Neural cell (in vitro differentiated cells): ENCODE data around the gene KRTAP5-4.

ENCODE experiments used
- EP300 ChIP-seq: fragments of 450-650 bp; conservative IDR thresholded peaks from 2 replicates; pipeline ENCODE4 v1.6.1; 2014; ENCODE audit warnings: antibody characterized with exemption, mild to moderate bottlenecking, moderate library complexity; ENCODE audit not compliant: poor library complexity, severe bottlenecking
- EZH2 ChIP-seq: fragments of 200-600, 300-800 bp; shearing (Covaris generic), sonication (generic); IDR thresholded peaks from 2 replicates; pipeline ENCODE4 v1.6.1; 2014; ENCODE audit warnings: antibody characterized with exemption, low read length, borderline replicate concordance, mild to moderate bottlenecking; ENCODE audit not compliant: insufficient read depth, poor library complexity, severe bottlenecking
- MXI1 ChIP-seq: fragments of 450-650 bp; conservative IDR thresholded peaks from 2 replicates; pipeline ENCODE4 v1.6.1; 2014; ENCODE audit warnings: antibody characterized with exemption, mild to moderate bottlenecking; ENCODE audit not compliant: poor library complexity, severe bottlenecking
- POLR2AphosphoS5 ChIP-seq: IDR thresholded peaks from 2 replicates; pipeline ENCODE4 v1.6.1; 2012
- RAD21 ChIP-seq: fragments of 450-650 bp; conservative IDR thresholded peaks from 2 replicates; pipeline ENCODE4 v1.6.1; 2014; ENCODE audit warnings: antibody characterized with exemption, mild to moderate bottlenecking, moderate library complexity
- SMC3 ChIP-seq: fragments of 450-650 bp; conservative IDR thresholded peaks from 2 replicates; pipeline ENCODE4 v1.6.1; 2014; ENCODE audit warnings: antibody characterized with exemption, mild to moderate bottlenecking, moderate library complexity; ENCODE audit not compliant: poor library complexity
- TAF1 ChIP-seq: IDR thresholded peaks from 2 replicates; pipeline ENCODE4 v1.6.1; 2012; ENCODE audit warnings: low read depth
- TF ChIP-seq, protein P1 (sequence below): fragments of 450-650 bp; IDR thresholded peaks from 2 replicates; pipeline ENCODE4 v1.5.1; 2014; ENCODE audit warnings: antibody characterized with exemption, mild to moderate bottlenecking, moderate library complexity; ENCODE audit not compliant: poor library complexity, severe bottlenecking

DNA sequence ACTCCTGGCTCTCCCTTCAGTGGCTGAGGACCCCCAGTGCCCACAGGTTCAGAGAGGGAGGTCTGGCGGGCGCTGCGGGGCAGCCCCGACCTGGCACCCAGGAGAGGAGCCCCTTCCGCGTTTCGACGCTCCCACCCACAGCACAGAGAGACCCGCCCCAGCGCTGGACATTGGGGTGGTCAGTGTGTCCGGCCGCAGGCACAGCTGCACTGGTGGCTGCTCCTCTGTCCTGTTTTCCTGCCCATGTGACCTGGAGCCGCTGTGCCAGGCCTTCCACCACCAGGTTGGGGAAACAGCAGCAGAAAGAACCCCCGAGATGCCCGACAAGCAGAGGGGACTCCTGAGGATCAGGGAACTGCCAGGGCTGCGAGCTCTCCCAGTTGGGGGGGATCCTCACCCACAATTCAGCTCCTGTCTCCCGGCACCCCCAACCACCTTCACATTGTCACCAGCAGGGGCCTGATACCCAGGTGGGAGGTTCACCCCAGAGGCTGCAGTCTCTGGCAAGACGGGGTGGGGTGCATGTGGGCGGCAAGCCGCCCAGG, 21.3 kb upstream of the KRTAP5-4 start:
- TF ChIP-seq, protein P1, sequence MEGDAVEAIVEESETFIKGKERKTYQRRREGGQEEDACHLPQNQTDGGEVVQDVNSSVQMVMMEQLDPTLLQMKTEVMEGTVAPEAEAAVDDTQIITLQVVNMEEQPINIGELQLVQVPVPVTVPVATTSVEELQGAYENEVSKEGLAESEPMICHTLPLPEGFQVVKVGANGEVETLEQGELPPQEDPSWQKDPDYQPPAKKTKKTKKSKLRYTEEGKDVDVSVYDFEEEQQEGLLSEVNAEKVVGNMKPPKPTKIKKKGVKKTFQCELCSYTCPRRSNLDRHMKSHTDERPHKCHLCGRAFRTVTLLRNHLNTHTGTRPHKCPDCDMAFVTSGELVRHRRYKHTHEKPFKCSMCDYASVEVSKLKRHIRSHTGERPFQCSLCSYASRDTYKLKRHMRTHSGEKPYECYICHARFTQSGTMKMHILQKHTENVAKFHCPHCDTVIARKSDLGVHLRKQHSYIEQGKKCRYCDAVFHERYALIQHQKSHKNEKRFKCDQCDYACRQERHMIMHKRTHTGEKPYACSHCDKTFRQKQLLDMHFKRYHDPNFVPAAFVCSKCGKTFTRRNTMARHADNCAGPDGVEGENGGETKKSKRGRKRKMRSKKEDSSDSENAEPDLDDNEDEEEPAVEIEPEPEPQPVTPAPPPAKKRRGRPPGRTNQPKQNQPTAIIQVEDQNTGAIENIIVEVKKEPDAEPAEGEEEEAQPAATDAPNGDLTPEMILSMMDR = no peak
- TF ChIP-seq RAD21 (no peak), POLR2AphosphoS5 (no peak), SMC3 (no peak), EP300 (no peak), TAF1 (no peak), EZH2 (no peak), MXI1 (no peak)
